Vagina (tissue), 2 donors: Measurements from ENCODE around the gene DNAJB8. TPM values are rescaled to one million over a fixed set of nuclear protein-coding genes. Genes with fewer than 3 reads are reported as not detected.

Experiments
- DNase-seq, 2 donors: peaks; one replicate each; pipeline ENCODE4 v3.0.0-alpha.2; 2017; ENCODE audit errors: extremely low spot score in 2 of 2
- H3K27ac ChIP-seq: fragments of 200-600 bp; sonication (generic); one replicate; pipeline ENCODE4 v1.5.1; 2019
- H3K27me3 ChIP-seq: fragments of 200-600 bp; sonication (generic); one replicate; pipeline ENCODE4 v1.5.1; 2019
- H3K36me3 ChIP-seq, 2 donors: fragments of 200-600 bp; sonication (generic); one replicate each; pipeline ENCODE4 v1.5.1; 2017 to 2019
- H3K4me1 ChIP-seq: fragments of 200-600 bp; sonication (generic); one replicate; pipeline ENCODE4 v1.5.1; 2019
- H3K4me3 ChIP-seq, 2 donors: fragments of 200-600 bp; sonication (generic); 1 replicate in 1 of 2; 2 replicates in 1 of 2; pipeline ENCODE4 v1.5.1; 2016 to 2019
- H3K9me3 ChIP-seq: fragments of 200-600 bp; sonication (generic); one replicate; pipeline ENCODE4 v1.5.1; 2019
- POLR2A ChIP-seq, 2 donors: fragments of 450-650 bp; IDR thresholded peaks; one replicate each; pipeline ENCODE4 v1.6.1; 2017; ENCODE audit warnings: antibody characterized with exemption in 2 of 2, mild to moderate bottlenecking in 2 of 2, moderate library complexity in 2 of 2
- POLR2AphosphoS5 ChIP-seq, 2 donors: sonication (generic); formaldehyde crosslinking; IDR thresholded peaks; one replicate each; pipeline ENCODE4 v1.9.0; 2017; ENCODE audit warnings: antibody characterized with exemption in 2 of 2, mild to moderate bottlenecking in 2 of 2, low read depth in 1 of 2; ENCODE audit not compliant: insufficient read depth in 1 of 2
- intact Hi-C: fragments of 100-400 bp; cut with DNase I; formaldehyde crosslinking; loops from one replicate; pipeline ENCODE4 v1.15.1; 2023
- total RNA-seq: library from RNA; depleted of rRNA; stranded (reverse); fragments of >200 nt; gene quantifications from one replicate; pipeline ENCODE4 v1.2.3, GENCODE V29; 2016
- TF ChIP-seq, protein P1 (sequence below), 3 experiments: fragments of 450-650 bp in 2 of 3; fragments of 200-600 bp in 1 of 3; sonication (generic) in 1 of 3; IDR thresholded peaks; one replicate each; pipeline ENCODE4 v1.5.1; 2017 to 2019; ENCODE audit warnings: antibody characterized with exemption in 3 of 3, mild to moderate bottlenecking in 2 of 3, moderate library complexity in 2 of 3

Gene DNAJB8
- total RNA-seq, 1 donor from 2014 or later: not detected

DNA sequence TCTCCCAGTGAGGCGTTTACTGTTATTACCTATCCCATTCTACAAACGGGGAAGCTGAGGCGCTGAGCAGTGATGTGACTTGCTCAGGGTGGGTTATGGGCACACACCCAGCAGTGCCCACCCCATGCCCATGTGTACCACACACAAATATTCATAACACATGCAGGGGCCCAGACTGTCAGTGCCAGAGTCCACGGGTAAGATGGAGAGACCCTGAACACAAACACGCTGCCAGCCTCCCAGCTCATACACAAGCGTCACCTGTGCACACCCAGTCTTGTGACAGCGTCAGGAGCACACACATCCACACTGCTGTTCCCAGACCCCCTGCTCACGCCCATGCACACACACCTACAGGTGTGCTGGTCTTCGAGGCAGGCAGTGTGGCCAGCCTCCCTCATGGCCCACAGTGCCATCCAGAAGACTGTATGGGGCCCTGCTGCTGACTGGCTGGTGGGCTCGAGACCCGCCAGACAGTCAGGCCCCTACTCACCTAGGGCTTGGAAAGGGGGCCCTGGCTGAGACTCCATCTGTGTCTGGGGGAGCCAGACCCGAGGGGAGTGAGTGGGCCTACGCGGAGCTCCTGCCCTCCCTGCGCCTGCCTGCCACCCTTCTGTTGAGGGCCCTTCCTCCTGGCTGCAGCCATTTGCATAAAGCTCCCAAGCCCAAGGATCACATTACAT, 39.4 kb downstream of the DNAJB8 start:
- no peak for DNase-seq
- Histone ChIP-seq H3K9me3 (no peaks in the 10 kb centered on the region), H3K36me3 (no peaks in the 10 kb centered on the region), H3K4me1 (peaks cover 1% of the 10 kb centered on the region), H3K27me3 (no peaks in the 10 kb centered on the region), H3K27ac (no peak overlapping the region), H3K4me3 (no peak overlapping the region)
- intact Hi-C loops: loop anchor here (2.0 to 5.0 kb wide), 2 partner anchors 70 to 183 kb away; no protein-coding TSS in a partner anchor
- TF ChIP-seq, protein P1, sequence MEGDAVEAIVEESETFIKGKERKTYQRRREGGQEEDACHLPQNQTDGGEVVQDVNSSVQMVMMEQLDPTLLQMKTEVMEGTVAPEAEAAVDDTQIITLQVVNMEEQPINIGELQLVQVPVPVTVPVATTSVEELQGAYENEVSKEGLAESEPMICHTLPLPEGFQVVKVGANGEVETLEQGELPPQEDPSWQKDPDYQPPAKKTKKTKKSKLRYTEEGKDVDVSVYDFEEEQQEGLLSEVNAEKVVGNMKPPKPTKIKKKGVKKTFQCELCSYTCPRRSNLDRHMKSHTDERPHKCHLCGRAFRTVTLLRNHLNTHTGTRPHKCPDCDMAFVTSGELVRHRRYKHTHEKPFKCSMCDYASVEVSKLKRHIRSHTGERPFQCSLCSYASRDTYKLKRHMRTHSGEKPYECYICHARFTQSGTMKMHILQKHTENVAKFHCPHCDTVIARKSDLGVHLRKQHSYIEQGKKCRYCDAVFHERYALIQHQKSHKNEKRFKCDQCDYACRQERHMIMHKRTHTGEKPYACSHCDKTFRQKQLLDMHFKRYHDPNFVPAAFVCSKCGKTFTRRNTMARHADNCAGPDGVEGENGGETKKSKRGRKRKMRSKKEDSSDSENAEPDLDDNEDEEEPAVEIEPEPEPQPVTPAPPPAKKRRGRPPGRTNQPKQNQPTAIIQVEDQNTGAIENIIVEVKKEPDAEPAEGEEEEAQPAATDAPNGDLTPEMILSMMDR (IDR thresholded peaks at IDR 0.05): no peak
- no peak for TF ChIP-seq POLR2A (IDR thresholded peaks at IDR 0.05)
- no peak for TF ChIP-seq POLR2AphosphoS5 (IDR thresholded peaks at IDR 0.05; ENCODE audit: insufficient read depth in 1 of 2, low read depth in 1 of 2)

DNA sequence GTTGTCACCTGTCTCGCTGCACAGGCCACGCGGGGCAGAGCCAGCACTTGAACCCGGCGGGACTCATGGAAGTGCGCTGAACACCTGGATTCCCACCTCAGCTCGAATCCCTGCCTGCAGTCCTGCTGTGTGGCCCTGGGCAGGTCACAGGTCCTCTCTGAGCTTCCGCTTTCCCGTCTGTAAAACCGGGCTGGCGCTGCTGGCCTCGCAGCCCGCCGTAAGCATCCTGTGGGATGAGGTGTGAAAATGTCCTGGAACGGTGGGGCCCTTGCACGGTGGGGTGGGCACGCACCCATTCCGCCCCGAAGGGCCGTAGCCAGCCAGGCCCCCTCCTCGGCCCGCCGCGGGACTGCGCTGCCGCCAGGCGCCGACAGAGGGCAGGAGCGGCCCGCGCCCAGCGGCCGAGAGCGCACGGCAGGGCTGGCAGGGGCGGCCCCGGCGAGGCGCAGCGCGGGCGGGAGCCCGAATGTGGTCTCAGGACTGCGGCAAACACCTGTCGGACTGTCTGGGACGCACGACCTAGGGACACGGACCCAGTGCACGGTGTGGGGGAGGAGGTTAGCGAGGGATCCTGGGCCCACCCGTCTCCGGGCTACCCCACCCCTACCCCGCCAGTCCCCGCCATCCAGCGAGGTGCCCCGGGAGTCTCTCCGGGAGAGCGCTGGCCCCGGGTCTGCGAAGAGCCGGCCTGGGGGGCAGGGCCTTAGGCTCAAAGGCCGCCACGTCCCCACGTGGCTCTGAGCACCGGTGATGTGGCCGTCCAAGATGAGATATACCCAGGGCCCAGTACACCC, 40.4 kb downstream of the DNAJB8 start:
- Histone ChIP-seq H3K9me3 (no peaks in the 10 kb centered on the region), H3K4me3 (peak overlapping the region; percentile 20 to 37), H3K4me1 (no peaks in the 10 kb centered on the region), H3K36me3 (no peaks in the 10 kb centered on the region), H3K27me3 (no peaks in the 10 kb centered on the region), H3K27ac (no peak overlapping the region)
- no peak for TF ChIP-seq POLR2AphosphoS5 (IDR thresholded peaks at IDR 0.05; ENCODE audit: insufficient read depth in 1 of 2, low read depth in 1 of 2)
- TF ChIP-seq, protein P1 (IDR thresholded peaks at IDR 0.05): peak; percentile 66 to 78 (median 78)
- intact Hi-C loops: loop anchor here (2.0 to 5.0 kb wide), 2 partner anchors 71 to 184 kb away; no protein-coding TSS in a partner anchor
- DNase-seq: no peak

DNA sequence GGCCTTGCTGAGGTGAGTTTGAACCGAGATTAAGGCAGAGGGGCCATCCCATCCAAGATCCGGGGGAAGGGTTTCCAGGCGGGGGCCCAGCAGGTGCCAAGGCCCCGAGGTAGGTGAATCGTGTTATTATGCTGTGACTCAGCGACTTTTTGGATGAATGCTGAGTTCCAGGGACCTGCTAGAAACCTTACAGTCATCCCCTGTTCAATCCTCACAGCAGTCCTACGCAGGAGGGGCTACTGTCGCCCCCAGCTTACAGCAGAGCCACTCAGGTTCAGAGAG, 40.9 kb downstream of the DNAJB8 start:
- no peak for DNase-seq
- H3K27me3 ChIP-seq: no peaks in the 10 kb centered on the region
- TF ChIP-seq, protein P1 (IDR thresholded peaks at IDR 0.05): no peak
- no peak for TF ChIP-seq POLR2A (IDR thresholded peaks at IDR 0.05)
- no peak for TF ChIP-seq POLR2AphosphoS5 (IDR thresholded peaks at IDR 0.05; ENCODE audit: insufficient read depth in 1 of 2, low read depth in 1 of 2)
- H3K4me3 ChIP-seq: no peak overlapping the region
- H3K9me3 ChIP-seq: no peaks in the 10 kb centered on the region
- intact Hi-C loops: loop anchor here (2.0 to 5.0 kb wide), 2 partner anchors 72 to 185 kb away; no protein-coding TSS in a partner anchor
- H3K36me3 ChIP-seq: no peaks in the 10 kb centered on the region
- H3K27ac ChIP-seq: no peak overlapping the region
- H3K4me1 ChIP-seq: no peaks in the 10 kb centered on the region

DNA sequence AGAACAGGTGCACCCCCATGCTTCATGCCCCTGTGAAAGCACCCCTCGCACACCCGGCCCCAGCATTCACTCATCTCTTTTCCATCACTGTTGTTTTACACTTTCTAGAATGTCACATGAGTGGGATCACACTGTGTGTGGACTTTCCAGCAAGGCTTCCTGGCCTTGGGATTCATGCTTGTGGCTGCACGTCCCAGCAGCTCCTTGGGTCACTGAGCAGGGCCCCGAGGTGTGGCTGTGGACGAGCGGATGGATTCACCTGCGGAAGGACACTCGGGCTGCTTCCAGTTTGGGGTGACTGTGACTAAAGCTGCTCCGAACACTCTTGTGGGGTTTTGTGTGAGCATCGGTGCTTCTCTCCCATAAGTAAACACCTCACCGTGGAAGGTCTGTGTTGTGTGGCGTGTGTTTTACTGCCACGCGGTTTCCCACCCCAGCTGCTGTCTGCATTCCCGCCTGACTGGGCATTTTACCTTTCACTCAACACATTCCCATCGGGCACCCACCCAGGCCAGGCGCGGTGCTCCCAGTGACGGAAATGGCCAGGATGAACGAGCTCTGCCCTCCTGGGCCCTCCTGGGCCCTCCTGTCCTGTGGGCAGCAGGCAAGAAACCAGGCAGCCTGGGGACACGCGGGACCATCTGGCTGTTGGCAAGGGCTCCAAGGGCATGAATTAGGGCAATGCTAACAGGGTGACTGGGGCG, 41.4 kb downstream of the DNAJB8 start:
- no peaks in the 10 kb centered on the region for H3K36me3 ChIP-seq
- H3K4me1 ChIP-seq: no peaks in the 10 kb centered on the region
- no peak for DNase-seq
- no peak overlapping the region for H3K27ac ChIP-seq
- no peak overlapping the region for H3K4me3 ChIP-seq
- TF ChIP-seq POLR2A (IDR thresholded peaks at IDR 0.05) (no peak), POLR2AphosphoS5 (IDR thresholded peaks at IDR 0.05; ENCODE audit: insufficient read depth in 1 of 2, low read depth in 1 of 2) (no peak)
- TF ChIP-seq, protein P1 (IDR thresholded peaks at IDR 0.05): no peak
- no peaks in the 10 kb centered on the region for H3K27me3 ChIP-seq
- H3K9me3 ChIP-seq: no peaks in the 10 kb centered on the region
- intact Hi-C loops: loop anchor here (5.0 kb wide), 1 partner anchor 72 kb away; no protein-coding TSS in a partner anchor
